ENCODE measurements around the gene ICE2.
A peak's percentile ranks its signal among the peaks of the same experiment; 100 is the strongest.

ICE2 gene, protein sequence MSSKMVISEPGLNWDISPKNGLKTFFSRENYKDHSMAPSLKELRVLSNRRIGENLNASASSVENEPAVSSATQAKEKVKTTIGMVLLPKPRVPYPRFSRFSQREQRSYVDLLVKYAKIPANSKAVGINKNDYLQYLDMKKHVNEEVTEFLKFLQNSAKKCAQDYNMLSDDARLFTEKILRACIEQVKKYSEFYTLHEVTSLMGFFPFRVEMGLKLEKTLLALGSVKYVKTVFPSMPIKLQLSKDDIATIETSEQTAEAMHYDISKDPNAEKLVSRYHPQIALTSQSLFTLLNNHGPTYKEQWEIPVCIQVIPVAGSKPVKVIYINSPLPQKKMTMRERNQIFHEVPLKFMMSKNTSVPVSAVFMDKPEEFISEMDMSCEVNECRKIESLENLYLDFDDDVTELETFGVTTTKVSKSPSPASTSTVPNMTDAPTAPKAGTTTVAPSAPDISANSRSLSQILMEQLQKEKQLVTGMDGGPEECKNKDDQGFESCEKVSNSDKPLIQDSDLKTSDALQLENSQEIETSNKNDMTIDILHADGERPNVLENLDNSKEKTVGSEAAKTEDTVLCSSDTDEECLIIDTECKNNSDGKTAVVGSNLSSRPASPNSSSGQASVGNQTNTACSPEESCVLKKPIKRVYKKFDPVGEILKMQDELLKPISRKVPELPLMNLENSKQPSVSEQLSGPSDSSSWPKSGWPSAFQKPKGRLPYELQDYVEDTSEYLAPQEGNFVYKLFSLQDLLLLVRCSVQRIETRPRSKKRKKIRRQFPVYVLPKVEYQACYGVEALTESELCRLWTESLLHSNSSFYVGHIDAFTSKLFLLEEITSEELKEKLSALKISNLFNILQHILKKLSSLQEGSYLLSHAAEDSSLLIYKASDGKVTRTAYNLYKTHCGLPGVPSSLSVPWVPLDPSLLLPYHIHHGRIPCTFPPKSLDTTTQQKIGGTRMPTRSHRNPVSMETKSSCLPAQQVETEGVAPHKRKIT

DNA sequence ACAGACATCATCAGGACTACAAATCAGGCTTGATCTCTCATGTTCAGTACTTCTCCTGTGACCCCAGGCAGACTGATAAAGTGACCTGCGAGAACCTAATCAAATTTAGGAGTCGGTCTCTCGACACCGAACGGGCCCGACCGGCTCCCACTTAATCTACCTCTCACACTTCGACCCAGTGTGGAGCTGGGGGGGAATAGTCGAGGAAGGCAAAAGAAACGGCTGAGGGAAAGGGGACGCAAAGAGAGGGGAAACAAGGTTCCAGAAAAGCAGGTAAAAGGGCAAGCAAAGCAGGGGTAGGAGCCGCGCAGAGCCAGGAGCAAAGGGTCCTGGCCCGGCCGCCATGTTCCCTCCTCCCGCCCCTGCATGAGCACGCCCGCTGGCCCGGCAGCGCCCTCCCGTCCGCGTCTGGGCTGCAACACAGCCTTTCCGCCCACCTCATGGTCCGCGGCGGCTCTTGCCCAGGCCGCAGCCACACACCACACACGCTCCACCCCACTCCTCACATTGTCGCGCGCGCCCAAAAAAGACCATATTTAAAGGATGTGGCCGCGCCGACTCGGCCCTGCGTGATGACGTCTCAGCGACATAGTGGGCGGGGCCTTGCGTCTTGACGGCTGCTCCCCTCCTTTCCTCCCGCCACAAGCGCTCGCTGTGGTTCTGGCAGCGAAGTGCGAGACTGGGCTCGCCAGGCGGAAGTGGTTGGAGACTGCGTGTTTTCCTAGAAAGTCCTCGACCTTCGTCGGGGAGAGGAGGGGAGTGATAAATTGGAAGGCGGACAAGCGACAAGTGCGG is at the start of gene ICE2:
Gene ICE2, minus strand, starts transcription at position 577 of the 795 bp plus-strand sequence. CDS start 1,165 bp downstream, outside the sequence.
- DNase-seq (ENCODE audit: low read depth, low spot score): peak; percentile 97

DNA sequence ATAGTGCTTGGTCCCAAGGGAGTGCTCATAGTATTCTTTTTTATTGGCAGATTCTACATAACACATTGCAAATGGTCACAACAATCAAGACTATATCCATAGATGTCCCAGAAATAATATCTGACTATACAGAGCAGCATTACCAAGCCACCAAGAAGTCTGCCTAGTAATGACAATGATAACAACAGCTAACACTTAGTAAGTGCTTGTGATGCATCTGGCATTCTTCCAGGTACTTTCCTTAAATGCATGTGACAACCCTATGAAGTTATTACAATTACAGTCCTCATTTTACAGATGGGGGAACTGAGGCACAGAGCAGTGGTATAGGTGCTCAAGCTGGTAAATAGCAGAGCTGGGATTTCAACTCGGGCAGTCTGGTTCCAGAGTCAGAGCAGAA is 49.6 kb upstream of the ICE2 start:
- no peak for DNase-seq (ENCODE audit: low read depth, low spot score)

DNA sequence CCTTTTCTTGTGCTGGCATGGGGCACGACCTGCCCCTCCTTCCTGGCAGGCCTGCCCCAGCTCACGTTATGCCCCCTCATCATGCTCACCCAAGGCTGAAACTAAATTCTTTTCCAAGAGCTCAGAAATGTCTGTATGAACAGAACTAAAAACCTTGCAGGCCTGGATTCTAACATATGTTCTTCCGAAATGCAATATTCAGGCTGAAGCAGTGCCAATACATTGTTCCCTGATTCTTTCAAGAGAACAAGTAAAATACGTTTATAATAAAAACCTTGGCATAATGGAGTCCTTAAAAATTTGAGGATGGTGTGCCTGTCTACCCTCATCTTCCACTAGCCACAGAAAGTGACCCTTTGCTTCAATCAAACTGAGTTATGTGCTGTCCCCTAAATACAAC is 48.5 kb upstream of the ICE2 start:
- no peak for DNase-seq (ENCODE audit: low read depth, low spot score)

DNA sequence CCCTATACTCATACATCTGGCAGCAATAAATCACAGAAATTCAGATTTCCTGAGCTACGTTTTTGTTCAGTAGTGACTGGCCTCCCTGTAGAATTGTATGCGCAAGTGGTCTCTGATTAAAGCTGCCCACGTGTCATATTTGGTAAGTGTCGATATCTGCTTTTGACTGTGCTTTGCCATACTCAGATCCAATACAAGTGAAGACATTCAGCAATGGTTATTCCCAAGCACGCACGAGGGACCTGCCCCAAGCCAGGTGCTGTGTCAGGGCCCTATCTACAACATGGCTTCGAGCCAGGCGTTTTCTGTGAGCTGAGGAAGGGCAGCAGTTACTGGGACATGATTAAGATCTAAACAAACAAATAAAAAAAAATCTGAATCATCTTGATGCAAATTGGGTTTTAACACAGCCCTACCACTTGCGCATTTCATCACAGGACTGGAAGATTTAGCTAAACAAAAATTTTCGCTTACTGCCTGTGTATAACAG is 47.2 kb upstream of the ICE2 start:
- no peak for DNase-seq (ENCODE audit: low read depth, low spot score)

DNA sequence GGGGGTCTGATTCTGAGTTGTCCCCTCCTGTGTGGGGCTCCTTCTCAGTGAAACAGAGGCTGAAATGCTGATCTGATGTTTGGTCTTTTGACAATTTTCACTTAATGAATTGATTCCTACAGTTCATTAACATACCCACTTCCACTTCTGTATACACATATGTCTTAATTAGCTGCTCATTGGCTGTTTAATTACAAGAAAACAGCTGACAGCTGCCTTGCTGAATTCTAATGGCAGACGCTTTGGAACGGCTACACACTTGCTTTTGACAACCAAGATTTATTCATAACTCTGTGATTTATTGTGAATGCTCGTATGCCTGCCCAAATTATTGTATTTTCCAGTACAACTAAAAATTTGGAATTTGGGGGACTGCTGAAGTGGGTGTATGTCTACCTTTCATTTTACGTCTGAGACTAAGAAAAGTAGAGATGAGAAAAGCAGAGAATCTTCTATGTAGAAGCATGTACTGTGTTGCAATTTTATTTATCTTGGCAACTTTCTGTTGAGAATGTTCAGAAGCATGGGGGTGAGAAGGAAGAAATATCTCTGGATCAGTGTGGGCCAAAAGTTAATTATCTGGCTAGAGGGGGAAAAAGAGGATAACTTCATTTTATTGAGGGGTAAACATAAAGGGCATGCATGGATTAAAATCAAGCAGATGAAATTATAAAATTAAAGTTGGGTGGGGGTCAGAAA is 46.5 kb upstream of the ICE2 start:
- DNase-seq (ENCODE audit: low read depth, low spot score): no peak

DNA sequence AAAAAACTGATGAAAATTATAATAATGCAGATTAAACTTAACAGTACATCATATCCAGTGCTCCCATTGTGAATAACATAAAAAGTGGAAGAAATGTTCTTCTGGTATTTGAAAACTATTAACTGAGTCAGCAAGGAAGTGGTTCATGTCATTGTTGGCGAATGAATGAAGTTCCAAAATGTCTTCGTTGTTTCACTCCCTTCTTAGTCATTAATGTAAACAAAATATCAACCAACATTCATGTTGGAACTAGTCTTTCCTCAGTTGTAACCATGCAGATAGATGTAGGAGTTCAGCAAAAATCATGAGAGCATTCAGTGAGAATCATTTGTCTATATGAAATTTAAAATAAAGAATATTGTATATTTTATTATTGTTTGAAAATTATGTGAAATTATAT is 44.1 kb upstream of the ICE2 start:
- DNase-seq (ENCODE audit: low read depth, low spot score): no peak

DNA sequence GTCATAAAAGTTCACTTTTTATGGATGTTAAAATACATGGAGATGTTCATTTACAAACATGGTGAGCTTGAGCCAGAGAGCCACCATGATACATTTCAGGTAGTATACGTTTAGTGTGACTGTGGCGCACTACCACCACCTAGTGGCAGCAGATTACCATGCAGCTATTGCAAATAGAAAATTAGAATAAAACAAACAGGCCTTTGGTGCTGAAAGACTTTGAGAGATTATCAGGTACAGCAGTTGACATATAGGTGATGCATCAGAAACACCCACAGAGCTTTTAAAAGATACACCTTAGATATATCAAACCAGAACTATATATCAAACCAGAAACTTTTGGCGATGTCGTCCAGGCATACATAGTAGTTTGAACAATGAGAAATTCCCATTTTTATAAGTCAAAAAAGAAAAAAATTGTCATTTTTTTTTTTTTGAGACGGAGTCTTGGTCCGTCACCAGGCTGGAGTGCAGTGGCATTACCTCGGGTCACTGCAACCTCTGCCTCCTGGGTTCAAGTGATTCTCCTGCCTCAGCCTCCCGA is 42.0 kb upstream of the ICE2 start:
- peak; percentile 55 for DNase-seq (ENCODE audit: low read depth, low spot score)

DNA sequence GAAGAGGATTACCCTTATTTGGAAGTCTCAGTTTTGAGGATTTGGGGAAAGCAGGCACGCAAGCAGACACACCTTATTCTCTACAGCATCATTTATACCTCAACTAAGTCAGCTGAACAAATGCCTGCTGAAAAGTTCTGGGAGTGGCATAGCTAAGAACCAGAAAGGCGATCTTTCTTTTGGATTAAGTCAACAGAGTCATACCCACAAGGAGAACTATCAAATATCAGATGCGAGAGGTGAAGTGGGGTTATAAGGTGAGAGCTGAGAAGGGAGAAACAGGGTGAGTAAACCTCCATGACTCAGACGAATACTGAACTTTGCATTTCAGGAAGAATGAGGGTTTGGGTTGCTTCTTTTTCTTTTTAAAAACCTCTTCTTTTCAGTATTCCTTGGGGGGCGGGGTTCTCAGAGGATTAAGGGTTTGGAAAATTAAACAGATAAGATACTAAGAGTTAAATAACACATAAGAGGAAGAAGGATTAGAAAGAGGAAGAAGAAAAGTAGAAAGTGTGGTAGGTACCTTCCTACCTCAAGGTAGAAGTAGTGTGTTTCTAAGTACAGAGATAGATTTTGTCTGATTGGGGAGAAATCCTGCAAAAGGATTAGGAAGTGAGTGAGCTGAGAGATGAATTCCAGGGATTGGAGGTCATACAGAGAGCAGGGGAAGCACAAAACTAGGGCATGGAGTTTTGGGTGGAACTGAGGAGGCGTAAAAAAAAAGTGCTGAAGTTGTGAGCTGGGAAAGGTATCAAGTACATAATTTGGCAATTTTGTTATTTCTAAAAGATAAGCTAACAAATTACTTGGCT is 41.3 kb upstream of the ICE2 start:
- DNase-seq (ENCODE audit: low read depth, low spot score): no peak

DNA sequence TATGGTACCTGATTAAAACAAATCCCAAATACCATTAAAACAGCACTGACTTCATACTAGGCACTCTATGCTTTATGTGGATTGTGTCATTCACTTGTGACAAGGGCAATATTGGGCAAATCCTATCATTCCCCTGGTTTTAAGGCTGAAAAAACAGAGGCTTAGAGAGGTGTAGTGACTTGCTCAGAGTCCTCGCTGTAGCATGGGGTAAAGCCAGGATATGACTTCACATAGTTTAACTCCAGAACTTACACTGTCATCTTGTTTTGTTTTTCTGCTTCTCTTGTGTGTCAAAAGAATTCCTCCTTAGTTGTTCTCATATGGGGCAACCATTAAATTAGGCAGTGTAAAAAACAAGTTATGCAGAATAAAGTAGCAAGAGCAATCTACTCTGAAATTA is 40.3 kb upstream of the ICE2 start:
- no peak for DNase-seq (ENCODE audit: low read depth, low spot score)

DNA sequence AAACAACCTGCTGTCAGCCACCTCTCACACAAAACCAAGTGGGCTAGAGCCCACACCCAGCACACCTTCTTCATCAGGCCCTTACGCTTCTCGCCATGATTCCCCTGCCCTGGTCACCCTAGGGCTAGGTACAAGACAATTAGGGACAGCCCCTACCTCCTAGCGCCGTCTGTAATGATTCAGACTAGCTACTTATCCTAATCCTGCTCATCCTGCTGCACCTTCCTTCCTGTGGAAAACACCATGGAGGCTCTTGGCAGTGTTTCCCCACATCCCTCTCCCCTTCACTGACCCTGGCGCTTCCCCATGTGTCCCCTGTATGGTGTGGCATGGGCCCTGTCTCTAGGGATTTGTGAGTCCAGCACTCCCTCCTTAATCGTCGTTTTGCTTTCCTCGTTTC is 39.6 kb upstream of the ICE2 start:
- no peak for DNase-seq (ENCODE audit: low read depth, low spot score)

DNA sequence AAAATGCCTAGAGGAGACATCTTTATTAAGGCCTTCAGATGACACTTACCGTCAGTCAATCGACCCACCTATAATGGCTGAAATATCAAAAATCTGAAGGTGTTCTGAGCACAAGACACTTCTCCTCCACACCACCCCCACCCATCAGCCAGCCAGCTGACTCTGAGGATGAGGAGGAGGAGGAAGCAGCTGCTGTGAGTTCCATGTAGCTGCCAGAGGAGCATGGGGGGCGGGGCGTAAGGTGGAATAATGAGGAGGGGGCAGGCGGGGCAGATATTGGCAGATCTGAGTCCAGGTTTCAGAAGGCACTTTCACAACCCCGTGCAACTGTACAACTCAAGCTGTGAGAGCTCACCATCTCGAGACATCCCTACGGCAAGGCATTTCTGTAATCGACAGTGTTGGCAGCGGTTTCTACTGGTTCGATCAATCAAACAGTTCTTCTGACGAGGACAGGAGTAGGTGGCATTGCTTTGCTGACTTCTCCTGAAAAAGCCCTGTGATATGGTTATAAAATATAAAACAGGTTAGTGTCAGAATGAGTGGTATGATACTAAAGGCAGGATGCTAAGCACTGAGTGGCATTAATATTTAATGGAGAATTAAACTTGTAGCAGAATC is 35.4 kb upstream of the ICE2 start:
- DNase-seq (ENCODE audit: low read depth, low spot score): no peak

DNA sequence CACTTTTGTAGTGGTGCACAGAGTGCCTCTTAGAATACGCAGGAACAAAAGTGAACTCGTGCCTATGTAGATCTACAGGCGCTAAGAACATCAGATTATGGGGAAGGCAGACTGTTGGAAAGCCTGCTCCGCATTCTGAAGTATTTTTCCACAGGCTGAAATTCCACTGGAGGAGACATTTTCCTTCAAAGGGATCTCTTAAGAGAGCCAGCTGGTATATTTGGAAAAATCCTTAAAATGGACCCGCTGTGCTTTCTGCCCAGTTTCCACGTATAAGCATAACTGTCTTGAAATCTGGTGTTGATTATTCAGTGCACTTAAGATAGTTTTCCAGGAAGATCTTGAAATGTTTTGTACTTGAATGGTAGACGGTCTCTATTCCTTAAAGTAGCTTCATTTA is 34.7 kb upstream of the ICE2 start:
- DNase-seq (ENCODE audit: low read depth, low spot score): no peak

DNA sequence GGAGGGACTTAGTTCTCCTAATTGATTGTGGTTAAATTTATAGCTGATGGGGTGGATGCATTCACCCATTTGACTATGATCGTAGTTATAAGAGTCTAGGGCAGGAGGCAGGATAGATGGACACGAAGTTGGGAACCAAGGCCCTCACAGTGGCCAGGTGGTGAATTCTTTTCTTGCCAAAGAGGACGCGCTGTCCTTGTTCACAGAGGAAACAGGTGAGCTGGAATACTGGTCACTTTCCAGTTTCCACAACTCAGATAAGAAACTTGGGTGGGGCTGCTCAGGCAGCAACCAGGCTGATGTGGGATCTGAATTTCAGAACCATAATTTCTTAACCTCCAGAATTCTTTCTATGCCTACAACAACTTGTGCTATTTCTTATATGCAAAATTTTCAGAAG is 34.0 kb upstream of the ICE2 start:
- no peak for DNase-seq (ENCODE audit: low read depth, low spot score)

DNA sequence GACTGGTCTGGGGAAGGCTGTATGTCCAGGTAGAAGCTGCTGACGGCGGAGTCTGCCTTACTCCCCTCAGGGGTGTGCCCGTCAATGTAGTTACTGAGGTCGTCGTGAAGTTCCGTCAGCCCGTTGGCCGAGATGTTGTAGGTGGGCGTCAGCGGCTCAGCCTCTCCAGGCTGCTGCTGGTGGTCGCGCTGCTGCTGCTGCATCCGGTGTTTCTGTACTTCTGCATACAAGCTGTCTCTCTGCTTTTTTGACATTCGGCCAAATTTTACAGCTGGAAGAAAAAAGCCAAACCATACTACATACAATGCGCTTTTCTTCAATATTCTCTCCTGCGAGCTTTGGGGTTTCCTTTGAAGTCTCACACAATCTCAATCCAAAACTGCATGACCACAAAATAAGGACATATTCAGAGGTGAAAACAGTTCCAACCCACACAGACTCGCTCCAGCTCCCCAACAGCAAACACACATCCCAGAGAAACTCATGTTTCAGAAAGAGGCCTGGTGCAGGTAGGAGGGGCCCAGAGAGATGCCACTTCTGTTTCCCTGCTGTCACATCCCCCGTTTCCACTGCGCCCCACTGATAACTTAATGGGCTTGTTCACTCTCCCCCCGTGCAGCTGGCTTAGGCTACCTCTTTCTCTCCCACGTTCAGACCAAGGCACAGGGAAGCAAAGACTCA is 32.5 kb upstream of the ICE2 start:
- DNase-seq (ENCODE audit: low read depth, low spot score): no peak

DNA sequence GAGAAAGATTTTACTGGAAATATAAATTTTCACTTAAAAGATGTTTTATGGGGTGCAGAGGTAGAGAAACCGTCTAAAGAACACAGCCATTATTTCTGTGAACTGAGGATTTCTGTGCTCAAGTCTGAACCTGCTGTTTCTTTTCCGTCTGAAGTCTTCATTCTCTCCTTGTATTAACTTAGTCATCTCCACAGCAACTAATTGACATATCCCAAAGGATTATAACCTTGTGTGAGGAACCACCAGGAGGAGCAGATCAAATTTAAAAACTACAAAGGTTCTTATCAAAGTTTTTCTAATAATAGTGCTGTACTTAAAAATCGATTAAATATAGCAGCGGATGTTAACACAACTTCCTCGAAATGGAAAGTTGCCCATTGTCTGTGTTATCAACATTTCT is 31.1 kb upstream of the ICE2 start:
- no peak for DNase-seq (ENCODE audit: low read depth, low spot score)

DNA sequence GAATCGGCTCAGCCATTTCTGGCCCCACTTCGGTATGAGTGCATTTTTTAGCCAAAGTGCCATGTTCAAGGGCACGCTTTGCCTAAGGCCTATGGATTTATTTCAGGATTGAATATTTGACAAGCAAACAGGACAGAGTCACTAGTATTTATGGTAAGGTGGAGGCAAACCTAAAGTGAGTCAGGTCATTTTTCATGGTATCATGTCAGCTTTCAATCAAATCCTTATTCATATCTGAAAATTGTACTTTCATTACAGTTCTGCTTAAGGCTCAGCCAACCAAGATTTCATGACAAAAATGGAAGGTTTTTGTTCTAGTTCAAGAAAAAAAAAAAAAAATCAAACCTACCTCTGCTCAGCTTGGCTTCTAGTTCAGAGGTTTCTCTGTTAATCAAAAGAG is 30.5 kb upstream of the ICE2 start:
- no peak for DNase-seq (ENCODE audit: low read depth, low spot score)

DNA sequence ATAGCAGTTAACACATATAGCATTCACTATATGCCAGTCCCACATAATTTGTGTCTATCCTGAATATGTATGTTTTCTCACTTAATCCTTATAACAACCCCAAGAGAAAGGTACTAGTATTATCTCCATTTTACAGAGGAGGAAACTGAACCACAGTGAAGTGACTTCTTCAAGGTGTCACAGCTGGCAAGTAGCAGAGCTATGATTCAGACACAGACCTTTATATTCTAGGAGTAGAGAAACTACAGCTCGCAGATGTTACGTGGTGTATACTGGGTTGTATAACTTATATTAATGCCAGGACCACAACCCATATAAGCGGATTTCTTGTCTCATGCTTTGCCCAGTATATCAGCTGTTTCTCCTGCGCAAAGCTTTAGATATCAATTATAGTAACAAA is 29.5 kb upstream of the ICE2 start:
- DNase-seq (ENCODE audit: low read depth, low spot score): no peak

DNA sequence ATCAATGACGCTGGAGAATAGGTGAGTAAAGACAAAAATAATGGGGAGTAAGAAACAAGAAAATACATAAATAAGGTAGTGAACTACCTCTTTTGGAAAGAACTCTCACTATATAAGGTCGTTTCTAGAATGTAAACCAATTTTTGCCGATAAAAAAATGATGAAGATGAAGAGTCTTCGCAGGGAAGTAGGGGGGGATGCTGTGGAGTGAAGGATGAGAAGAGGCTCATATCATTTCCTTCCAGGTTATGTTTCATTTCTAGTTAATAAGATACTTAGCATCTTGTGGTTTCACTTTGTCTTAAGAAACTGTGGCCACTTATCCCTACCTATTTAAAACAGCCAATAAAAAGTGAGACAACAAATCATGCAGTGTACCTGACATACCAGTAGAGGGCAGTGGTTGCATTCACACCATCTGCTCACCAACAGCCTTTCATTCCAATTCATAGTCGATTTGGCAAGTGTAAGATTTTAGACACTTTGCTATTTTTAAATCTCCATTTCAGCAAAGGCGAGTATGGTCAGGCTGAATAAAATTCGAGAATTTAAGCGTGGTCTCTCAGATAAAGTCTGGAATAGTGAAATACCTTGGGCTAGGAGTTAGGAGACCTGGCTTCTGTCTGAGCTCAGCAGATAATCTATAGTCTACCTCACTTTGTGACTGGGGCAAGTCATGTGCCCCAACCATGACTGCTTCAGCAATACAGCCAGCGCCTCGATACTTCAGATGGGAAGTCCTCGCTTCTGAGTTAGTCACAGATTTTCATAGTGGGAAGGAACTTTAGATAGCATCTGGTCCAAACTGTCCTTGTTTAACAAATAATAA is 28.9 kb upstream of the ICE2 start:
- peak; percentile 68 for DNase-seq (ENCODE audit: low read depth, low spot score)
